ENCODE data around the gene TMEM205. TPM values are rescaled to one million over a fixed set of nuclear protein-coding genes. Genes with fewer than 3 reads are reported as not detected.

TMEM205 gene
- total RNA-seq, 2 donors from 2014 or later = 176 to 197 TPM

DNA sequence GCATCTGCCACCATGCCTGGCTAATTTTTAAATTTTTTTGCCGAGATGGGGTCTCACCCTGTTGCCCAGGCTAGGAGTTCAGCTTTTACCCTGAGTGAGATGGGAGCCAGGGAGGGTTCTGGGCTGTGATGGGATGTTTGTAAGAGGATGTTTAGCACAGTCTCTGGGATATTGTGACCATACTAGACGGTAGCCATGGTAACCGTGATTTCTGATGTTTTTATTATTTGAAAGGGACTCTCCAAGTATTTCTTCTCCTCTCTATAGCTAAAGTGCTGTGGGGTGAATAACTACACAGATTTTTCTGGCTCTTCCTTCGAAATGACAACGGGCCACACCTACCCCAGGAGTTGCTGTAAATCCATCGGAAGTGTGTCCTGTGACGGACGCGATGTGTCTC is 39.7 kb downstream of the TMEM205 start:
- no peak overlapping the region for H3K27ac ChIP-seq
- H3K4me1 ChIP-seq = no peaks in the 10 kb centered on the region
- ATAC-seq (no peak), DNase-seq (no peak)
- no peaks in the 10 kb centered on the region for H3K9me3 ChIP-seq
- intact Hi-C loops (cut with DNase I) = no loop called here
- H3K4me3 ChIP-seq = no peak overlapping the region
- no peak for TF ChIP-seq POLR2A (IDR thresholded peaks at IDR 0.05)
- TF ChIP-seq, protein P1, sequence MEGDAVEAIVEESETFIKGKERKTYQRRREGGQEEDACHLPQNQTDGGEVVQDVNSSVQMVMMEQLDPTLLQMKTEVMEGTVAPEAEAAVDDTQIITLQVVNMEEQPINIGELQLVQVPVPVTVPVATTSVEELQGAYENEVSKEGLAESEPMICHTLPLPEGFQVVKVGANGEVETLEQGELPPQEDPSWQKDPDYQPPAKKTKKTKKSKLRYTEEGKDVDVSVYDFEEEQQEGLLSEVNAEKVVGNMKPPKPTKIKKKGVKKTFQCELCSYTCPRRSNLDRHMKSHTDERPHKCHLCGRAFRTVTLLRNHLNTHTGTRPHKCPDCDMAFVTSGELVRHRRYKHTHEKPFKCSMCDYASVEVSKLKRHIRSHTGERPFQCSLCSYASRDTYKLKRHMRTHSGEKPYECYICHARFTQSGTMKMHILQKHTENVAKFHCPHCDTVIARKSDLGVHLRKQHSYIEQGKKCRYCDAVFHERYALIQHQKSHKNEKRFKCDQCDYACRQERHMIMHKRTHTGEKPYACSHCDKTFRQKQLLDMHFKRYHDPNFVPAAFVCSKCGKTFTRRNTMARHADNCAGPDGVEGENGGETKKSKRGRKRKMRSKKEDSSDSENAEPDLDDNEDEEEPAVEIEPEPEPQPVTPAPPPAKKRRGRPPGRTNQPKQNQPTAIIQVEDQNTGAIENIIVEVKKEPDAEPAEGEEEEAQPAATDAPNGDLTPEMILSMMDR (IDR thresholded peaks at IDR 0.05) = no peak
- no peaks in the 10 kb centered on the region for H3K36me3 ChIP-seq (replicated peaks in 1 of 2; ENCODE audit: insufficient read depth in 1 of 2, low read depth in 2 of 2)
- no peaks in the 10 kb centered on the region for H3K27me3 ChIP-seq
- 72 to 75% methylated on average over 9 of the region's 9 CpGs for WGBS, 2 donors

DNA sequence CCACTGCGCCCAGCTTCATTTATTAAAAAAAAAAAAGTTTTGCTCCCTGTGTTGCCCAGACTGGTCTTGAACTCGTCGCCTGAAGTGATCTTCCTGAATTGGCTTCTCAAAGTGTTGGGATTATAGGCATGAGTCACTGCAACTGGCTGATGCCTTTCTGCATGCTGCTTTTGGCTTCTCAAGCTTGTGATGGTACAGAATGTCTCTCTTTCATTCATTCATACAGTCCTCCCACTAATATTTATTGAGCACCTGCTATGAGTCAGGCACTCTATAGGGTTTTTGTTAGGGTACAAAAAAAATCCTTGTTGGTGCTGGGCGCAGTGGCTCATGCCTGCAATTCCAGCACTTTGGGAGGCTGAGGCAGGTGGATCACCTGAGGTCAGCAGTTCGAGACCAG is 41.1 kb downstream of the TMEM205 start:
- Histone ChIP-seq H3K36me3 (replicated peaks in 1 of 2; ENCODE audit: insufficient read depth in 1 of 2, low read depth in 2 of 2) (no peaks in the 10 kb centered on the region), H3K4me3 (no peak overlapping the region), H3K9me3 (no peaks in the 10 kb centered on the region), H3K4me1 (no peaks in the 10 kb centered on the region), H3K27ac (no peak overlapping the region), H3K27me3 (no peaks in the 10 kb centered on the region)
- WGBS, 2 donors = 90 to 92% methylated on average over 5 of the region's 5 CpGs
- TF ChIP-seq POLR2A (IDR thresholded peaks at IDR 0.05) = no peak
- TF ChIP-seq, protein P1 (IDR thresholded peaks at IDR 0.05) = no peak
- ATAC-seq (no peak), DNase-seq (no peak)
- intact Hi-C loops (cut with DNase I) = no loop called here

DNA sequence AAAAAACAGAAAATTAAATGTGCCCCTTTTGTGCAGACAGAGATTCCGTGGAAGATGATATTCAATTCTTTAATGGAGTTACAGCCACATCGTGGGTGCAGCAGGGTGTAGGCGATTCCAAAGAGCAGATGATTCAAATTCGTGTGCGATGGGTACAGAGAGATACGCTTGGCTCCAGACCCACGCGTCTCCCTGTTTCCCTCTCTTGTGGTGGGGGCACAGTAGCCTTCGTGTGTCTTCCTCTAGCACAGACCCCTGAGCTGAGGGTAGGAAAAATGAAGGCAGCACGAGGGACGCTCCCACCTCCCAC is 45.3 kb downstream of the TMEM205 start:
- Histone ChIP-seq H3K27me3 (no peaks in the 10 kb centered on the region), H3K4me1 (no peaks in the 10 kb centered on the region), H3K9me3 (no peaks in the 10 kb centered on the region), H3K27ac (no peak overlapping the region), H3K36me3 (replicated peaks in 1 of 2; ENCODE audit: insufficient read depth in 1 of 2, low read depth in 2 of 2) (no peaks in the 10 kb centered on the region), H3K4me3 (no peak overlapping the region)
- 77 to 81% methylated on average over 11 of the region's 11 CpGs for WGBS, 2 donors
- no peak for TF ChIP-seq POLR2A (IDR thresholded peaks at IDR 0.05)
- TF ChIP-seq, protein P1 (IDR thresholded peaks at IDR 0.05) = no peak
- intact Hi-C loops (cut with DNase I) = no loop called here
- DNase-seq (no peak), ATAC-seq (no peak)

DNA sequence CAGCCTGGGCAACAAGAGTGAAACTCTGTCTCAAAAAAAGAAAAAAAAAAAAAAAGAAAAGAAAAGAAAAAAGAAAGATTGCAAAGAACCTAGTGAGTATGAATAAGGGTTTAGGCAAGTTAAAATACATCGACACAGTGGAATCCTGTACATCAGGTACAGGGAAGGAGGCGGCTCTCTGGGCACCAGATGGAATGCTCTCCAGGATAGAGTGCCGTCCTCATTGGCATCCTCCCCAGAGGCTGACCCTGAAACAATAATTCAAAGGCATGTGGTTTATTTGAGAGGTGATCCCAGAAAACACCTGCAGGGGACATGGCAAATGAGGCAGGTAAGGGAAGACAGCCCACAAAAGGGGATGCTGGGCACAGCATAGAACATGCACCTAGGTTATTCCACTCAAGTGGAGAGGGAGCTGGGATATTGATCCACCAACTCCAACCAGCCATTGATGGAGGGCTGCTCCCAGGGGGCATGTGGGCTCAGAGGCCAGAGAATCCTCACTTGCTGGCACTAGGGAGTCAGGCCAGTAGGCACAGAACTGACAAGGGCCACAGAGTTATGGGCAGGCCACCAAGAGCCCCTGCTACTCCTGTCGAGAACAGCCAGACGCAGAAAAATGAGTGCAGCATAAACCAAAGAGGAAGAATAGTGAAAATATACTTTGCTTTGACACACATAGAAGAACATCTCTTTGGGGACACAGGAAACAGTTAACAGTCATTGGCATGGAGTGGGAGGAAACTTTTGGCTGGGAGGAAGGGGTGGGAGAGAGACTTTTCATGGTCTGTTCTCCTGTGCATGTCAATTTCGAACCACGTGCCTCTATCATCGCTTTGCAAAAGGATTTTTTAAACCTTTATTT is 45.9 kb downstream of the TMEM205 start:
- H3K36me3 ChIP-seq (replicated peaks in 1 of 2; ENCODE audit: insufficient read depth in 1 of 2, low read depth in 2 of 2) = no peaks in the 10 kb centered on the region
- H3K4me3 ChIP-seq = no peak overlapping the region
- intact Hi-C loops (cut with DNase I) = loop anchor here (10.0 kb wide), 2 partner anchors 185 to 285 kb away; partner anchors contain the start of gene ELAVL3
- no peaks in the 10 kb centered on the region for H3K9me3 ChIP-seq
- H3K27ac ChIP-seq = no peak overlapping the region
- ATAC-seq = no peak
- H3K4me1 ChIP-seq = no peaks in the 10 kb centered on the region
- no peak for TF ChIP-seq POLR2A (IDR thresholded peaks at IDR 0.05)
- TF ChIP-seq, protein P1 (IDR thresholded peaks at IDR 0.05) = no peak
- 71 to 74% methylated on average over 8 of the region's 8 CpGs for WGBS, 2 donors
- H3K27me3 ChIP-seq = no peaks in the 10 kb centered on the region
- DNase-seq = no peak

DNA sequence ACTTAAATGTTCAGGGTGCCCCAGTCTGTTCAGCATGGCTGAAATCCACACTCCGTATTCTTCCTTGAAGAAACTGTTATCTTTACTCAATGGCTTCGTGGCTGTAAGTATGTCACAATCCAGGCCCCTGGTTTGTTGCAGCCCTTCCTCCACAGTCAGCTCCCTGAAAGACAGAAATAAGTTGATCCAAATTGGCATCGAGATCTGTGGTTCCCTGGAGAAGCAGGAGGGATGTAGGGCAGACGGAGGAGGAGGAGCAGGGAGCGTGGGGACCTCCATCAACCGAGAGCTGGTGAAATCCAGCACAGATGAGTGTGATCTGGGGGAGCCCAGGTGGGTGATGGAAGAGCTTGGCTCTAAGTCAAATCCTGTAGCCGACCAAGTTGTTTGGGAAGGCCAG is 49.8 kb downstream of the TMEM205 start:
- no peaks in the 10 kb centered on the region for H3K9me3 ChIP-seq
- peaks cover 10% of the 10 kb centered on the region for H3K4me1 ChIP-seq
- H3K27me3 ChIP-seq = no peaks in the 10 kb centered on the region
- no peaks in the 10 kb centered on the region for H3K36me3 ChIP-seq (replicated peaks in 1 of 2; ENCODE audit: insufficient read depth in 1 of 2, low read depth in 2 of 2)
- ATAC-seq (no peak), DNase-seq (no peak)
- no peak overlapping the region for H3K4me3 ChIP-seq
- no peak overlapping the region for H3K27ac ChIP-seq
- intact Hi-C loops (cut with DNase I) = loop anchor here (10.0 kb wide), 2 partner anchors 189 to 289 kb away; partner anchors contain the start of gene ELAVL3
- TF ChIP-seq, protein P1 (IDR thresholded peaks at IDR 0.05) = no peak
- no peak for TF ChIP-seq POLR2A (IDR thresholded peaks at IDR 0.05)
- WGBS, 2 donors = 54% methylated on average over 7 of the region's 7 CpGs
